Pancreas (tissue), 10 donors: Measurements from ENCODE around the gene COIL. TPM values are rescaled to one million over a fixed set of nuclear protein-coding genes. Genes with fewer than 3 reads are reported as not detected.

Experiments
- ATAC-seq, 4 donors: fragments of 200-7000 bp; cut with Tn5 transposase; one replicate each; pipeline versions ENCODE4 v1.8.0 to v1.9.1; 2020; ENCODE audit warnings: mild to moderate bottlenecking in 4 of 4, moderate library complexity in 4 of 4
- DNase-seq, 6 donors: peaks; one replicate each; pipeline ENCODE4 v3.0.0-alpha.2; 2020
- FAIRE-seq: peaks from 2 replicates; lab custom pipeline; 2012; peaks lifted over from hg19 to GRCh38; lab: Jason Lieb, UNC
- H3K27ac ChIP-seq, 4 donors: fragments of 200-600 bp; sonication (generic); 1 replicate in 3 of 4; 2 replicates in 1 of 4; pipeline versions ENCODE4 v1.5.0 to v1.8.0; 2020
- H3K27me3 ChIP-seq, 4 donors: fragments of 200-600 bp; one replicate each; pipeline ENCODE4 v1.8.0; 2021
- H3K36me3 ChIP-seq, 3 donors: fragments of 200-600 bp; sonication (generic) in 1 of 3; one replicate each; pipeline versions ENCODE4 v1.5.0 to v1.8.0; 2020 to 2021
- H3K4me1 ChIP-seq, 3 donors: fragments of 200-600 bp; one replicate each; pipeline ENCODE4 v1.8.0; 2021
- H3K4me3 ChIP-seq, 4 donors: fragments of 200-600 bp; sonication (generic) in 2 of 4; one replicate each; pipeline versions ENCODE4 v1.5.0 to v1.8.0; 2020 to 2021
- H3K9me3 ChIP-seq, 4 donors: fragments of 200-600 bp; one replicate each; pipeline ENCODE4 v1.8.0; 2021
- WGBS, 2 donors: extraction: QIAGEN DNeasy Blood & Tissue Kit; methylation state at CpG; one replicate each; pipeline ENCODE4 v1.1.7; 2013; 5-methylcytosine and 5-hydroxymethylcytosine counted together
- intact Hi-C, 3 donors: fragments of 100-400 bp; cut with DNase I; formaldehyde crosslinking; loops; one replicate each; pipeline versions ENCODE4 v1.11.1 to v1.14.2; 2022
- polyA plus RNA-seq, 2 donors: library from polyadenylated mRNA; stranded (reverse); fragments of 200-250 nt; gene quantifications; one replicate each; pipeline ENCODE4 v1.2.3, GENCODE V29; 2013
- total RNA-seq, 6 donors: library from RNA; stranded (reverse); fragmentation: NEBNext Ultra II Directional in 4 of 6; extraction: Animal tissue kit (Norgen Biotek cat#: 25700) in 4 of 6; gene quantifications; one replicate each; pipeline versions ENCODE4 v1.2.1 to v1.2.4, GENCODE V29; 2021 to 2023
- TF ChIP-seq, protein P1 (sequence below), 4 donors: fragments of 200-600 bp; sonication (generic) in 3 of 4; IDR thresholded peaks; one replicate each; pipeline versions ENCODE4 v1.5.0 to v1.8.0; 2021; ENCODE audit warnings: antibody characterized with exemption in 4 of 4
- donor health status: healthy with polysubstance abuse.
- donor health status: DM: no; HTN: no; CAD: no; lungs with moderate emphysema.
- donor health status: DM: no; HTN: no; CAD: no.
- donor health status: control.
- donor health status: control.
- donor health status: Bipolar disorder and iron deficiency.
- donor health status: DM: yes; HTN: yes; CAD: no.
- donor health status: DM: no; HTN: no; CAD: no.
- donor health status: DM: no; HTN: no; CAD: no.
- donor health status: DM: yes; HTN: yes; CAD: no.

The COIL gene
- total and polyA plus RNA-seq, 8 donors = 3.6 to 8.6 (median 6.3) TPM

DNA sequence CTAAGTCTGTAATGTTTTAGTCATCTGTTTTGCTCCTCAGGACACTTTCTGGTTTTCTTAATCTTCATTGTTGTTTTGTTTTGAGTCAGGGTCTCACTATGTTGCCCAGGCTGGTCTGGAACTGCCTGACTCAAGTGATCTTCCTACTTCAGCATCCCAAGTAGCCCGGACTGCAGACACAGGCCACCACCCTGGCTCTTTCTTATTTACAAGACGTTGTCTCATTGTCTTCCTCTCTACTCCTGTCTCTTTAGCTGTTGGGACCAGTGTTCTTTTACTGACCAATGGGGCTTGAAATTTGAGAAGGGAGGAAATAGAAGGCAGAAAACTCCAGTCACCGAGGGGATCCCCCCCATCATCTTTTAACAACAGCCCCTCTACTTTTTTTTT is 18.2 kb upstream of the COIL start:
- 45 to 57% methylated on average over 3 of the region's 3 CpGs for WGBS, 2 donors
- no peak overlapping the region for H3K27ac ChIP-seq
- intact Hi-C loops = no loop called here

DNA sequence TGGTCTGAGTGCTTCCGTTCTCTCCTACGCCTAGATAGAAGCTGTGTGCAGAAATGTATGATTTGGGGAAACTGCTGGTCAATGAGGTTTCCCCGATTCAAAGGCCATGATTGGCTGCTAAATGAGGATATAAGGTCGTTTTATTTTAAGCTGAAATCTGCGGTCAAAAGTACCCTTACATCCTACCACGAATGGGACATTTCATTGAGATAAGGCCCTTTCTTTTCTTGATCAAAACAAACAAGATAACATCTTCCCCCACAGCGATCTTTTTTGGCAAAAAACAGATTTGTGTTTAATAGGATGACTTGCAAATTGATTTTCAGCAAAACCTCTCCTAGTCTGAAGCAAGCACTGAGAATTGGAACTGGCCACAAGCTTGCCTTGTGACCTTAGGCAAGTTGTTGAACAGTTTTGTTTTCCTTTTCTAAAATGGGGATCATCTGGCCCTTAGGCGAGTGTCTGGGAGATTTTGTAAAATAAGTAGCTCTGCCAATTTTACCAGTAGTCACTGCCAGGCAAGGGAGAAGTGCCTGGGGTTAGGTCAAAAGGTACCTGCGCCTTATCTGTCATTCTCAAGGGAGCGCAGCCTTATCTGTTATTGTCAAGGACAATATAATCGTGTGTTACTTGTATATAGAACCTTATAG is 17.7 kb upstream of the COIL start:
- H3K4me3 ChIP-seq = peak overlapping the region; percentile 24 to 60 (median 42)
- H3K27ac ChIP-seq = peak overlapping the region in 2 of 4 donors; percentile 17 to 31
- intact Hi-C loops = no loop called here
- peaks cover 0 to 13% (median 7%) of the 10 kb centered on the region in 3 donors for H3K4me1 ChIP-seq
- no peak for FAIRE-seq
- TF ChIP-seq, protein P1, sequence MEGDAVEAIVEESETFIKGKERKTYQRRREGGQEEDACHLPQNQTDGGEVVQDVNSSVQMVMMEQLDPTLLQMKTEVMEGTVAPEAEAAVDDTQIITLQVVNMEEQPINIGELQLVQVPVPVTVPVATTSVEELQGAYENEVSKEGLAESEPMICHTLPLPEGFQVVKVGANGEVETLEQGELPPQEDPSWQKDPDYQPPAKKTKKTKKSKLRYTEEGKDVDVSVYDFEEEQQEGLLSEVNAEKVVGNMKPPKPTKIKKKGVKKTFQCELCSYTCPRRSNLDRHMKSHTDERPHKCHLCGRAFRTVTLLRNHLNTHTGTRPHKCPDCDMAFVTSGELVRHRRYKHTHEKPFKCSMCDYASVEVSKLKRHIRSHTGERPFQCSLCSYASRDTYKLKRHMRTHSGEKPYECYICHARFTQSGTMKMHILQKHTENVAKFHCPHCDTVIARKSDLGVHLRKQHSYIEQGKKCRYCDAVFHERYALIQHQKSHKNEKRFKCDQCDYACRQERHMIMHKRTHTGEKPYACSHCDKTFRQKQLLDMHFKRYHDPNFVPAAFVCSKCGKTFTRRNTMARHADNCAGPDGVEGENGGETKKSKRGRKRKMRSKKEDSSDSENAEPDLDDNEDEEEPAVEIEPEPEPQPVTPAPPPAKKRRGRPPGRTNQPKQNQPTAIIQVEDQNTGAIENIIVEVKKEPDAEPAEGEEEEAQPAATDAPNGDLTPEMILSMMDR (IDR thresholded peaks at IDR 0.05) = no peak
- DNase-seq = no peak
- WGBS, 2 donors = 8 to 13% methylated on average over 11 of the region's 11 CpGs
- ATAC-seq = peak in 2 of 4 donors; percentile 16 to 23
- no peaks in the 10 kb centered on the region for H3K36me3 ChIP-seq
- no peaks in the 10 kb centered on the region for H3K9me3 ChIP-seq
- H3K27me3 ChIP-seq = no peaks in the 10 kb centered on the region

More for the DNA sequence above, 18.2 kb upstream of the COIL start:
- no peaks in the 10 kb centered on the region for H3K27me3 ChIP-seq
- no peak overlapping the region for H3K4me3 ChIP-seq
- no peaks in the 10 kb centered on the region for H3K9me3 ChIP-seq
- FAIRE-seq = no peak
- H3K36me3 ChIP-seq = no peaks in the 10 kb centered on the region
- no peak for ATAC-seq
- TF ChIP-seq, protein P1 (IDR thresholded peaks at IDR 0.05) = no peak
- peaks cover 0 to 13% (median 7%) of the 10 kb centered on the region in 3 donors for H3K4me1 ChIP-seq
- DNase-seq = no peak

GRCh38 chr17:56977673-56978395 is 17.0 kb upstream of the COIL start, which contains the start of gene SCPEP1:
TSS of gene SCPEP1 (plus strand) at chr17:56978131. CDS start at chr17:56978160, 29 bp downstream.
- FAIRE-seq = no peak
- TF ChIP-seq, protein P1 (IDR thresholded peaks at IDR 0.05) = no peak
- H3K4me3 ChIP-seq = peak within 1 kb of the TSS; percentile 24 to 60 (median 42)
- whole genome bisulfite sequencing, 2 donors = 0 to 1% methylated on average over 31 to 42 of the region's 42 CpGs
- ATAC-seq = peak; percentile 92 to 99 (median 98)
- DNase-seq = peak; percentile 75 to 94 (median 85)
- intact Hi-C loops = no loop called here
- no peaks in the 10 kb centered on the region for H3K27me3 ChIP-seq
- H3K4me1 ChIP-seq = peaks cover 0 to 16% (median 7%) of the 10 kb centered on the region in 3 donors
- peak within 1 kb of the TSS in 2 of 4 donors; percentile 17 to 31 for H3K27ac ChIP-seq
- no peaks in the 10 kb centered on the region for H3K36me3 ChIP-seq
- H3K9me3 ChIP-seq = no peaks in the 10 kb centered on the region

GRCh38 chr17:56976941-56977608 is 16.2 kb upstream of the COIL start:
- peak; percentile 80 for FAIRE-seq

More at GRCh38 chr17:56976941-56977608, 16.2 kb upstream of the COIL start:
- peak in 2 of 4 donors; percentile 3 to 16 for ATAC-seq
- DNase-seq = no peak
- WGBS, 2 donors = 42 to 46% methylated on average over 11 of the region's 11 CpGs
- Histone ChIP-seq H3K9me3 (no peaks in the 10 kb centered on the region), H3K4me3 (peak overlapping the region in 3 of 4 donors; percentile 26 to 60 (median 57)), H3K36me3 (no peaks in the 10 kb centered on the region), H3K27me3 (no peaks in the 10 kb centered on the region), H3K4me1 (peaks cover 0 to 16% (median 7%) of the 10 kb centered on the region in 3 donors), H3K27ac (no peak overlapping the region)
- intact Hi-C loops = no loop called here
- TF ChIP-seq, protein P1 (IDR thresholded peaks at IDR 0.05) = no peak
